Natural killer cell (primary cell): ENCODE results near the gene THSD4. TPM values are rescaled to one million over a fixed set of nuclear protein-coding genes. Genes with fewer than 3 reads are reported as not detected.

Source experiments
- ATAC-seq, 3 donors: fragments of 150-1000 bp in 2 of 3; fragments of 200-7000 bp in 1 of 3; cut with Tn5 transposase; 1 replicate in 1 of 3; 2 replicates in 2 of 3; pipeline ENCODE4 v1.10.0; 2021; ENCODE audit warnings: mild to moderate bottlenecking in 2 of 3, moderate library complexity in 2 of 3
- DNase-seq, 2 donors: peaks; one replicate each; pipeline versions ENCODE4 v3.0.0 to v3.0.0-alpha.2; 2013 to 2021; ENCODE audit warnings: mixed read lengths in 1 of 2
- H3K27ac ChIP-seq: one replicate; pipeline ENCODE4 v1.5.1; 2013; ENCODE audit warnings: mild to moderate bottlenecking, low read length
- H3K27me3 ChIP-seq: one replicate; pipeline ENCODE4 v1.6.1; 2013; ENCODE audit warnings: low read length; ENCODE audit not compliant: control insufficient read depth, insufficient read depth
- H3K36me3 ChIP-seq: one replicate; pipeline ENCODE4 v1.6.1; 2013; ENCODE audit warnings: low read length; ENCODE audit not compliant: control insufficient read depth, insufficient read depth
- H3K4me1 ChIP-seq: one replicate; pipeline ENCODE4 v1.6.1; 2013; ENCODE audit warnings: low read length; ENCODE audit not compliant: control insufficient read depth, insufficient read depth
- H3K4me3 ChIP-seq: one replicate; pipeline ENCODE4 v1.5.1; 2013; ENCODE audit warnings: low read length
- H3K9me3 ChIP-seq: one replicate; pipeline ENCODE4 v1.6.1; 2013; ENCODE audit warnings: low read length; ENCODE audit not compliant: control insufficient read depth, insufficient read depth
- H3K27ac Mint-ChIP-seq, 2 donors: one replicate each; pipeline ENCODE4 v1.8.0; 2022; ENCODE audit warnings: mild to moderate bottlenecking in 2 of 2, mixed read lengths in 2 of 2, moderate library complexity in 1 of 2
- H3K27me3 Mint-ChIP-seq, 2 donors: one replicate each; pipeline ENCODE4 v1.8.0; 2022; ENCODE audit warnings: low read depth in 2 of 2, mixed read lengths in 2 of 2
- H3K36me3 Mint-ChIP-seq: one replicate; pipeline ENCODE4 v1.8.0; 2022; ENCODE audit warnings: mixed read lengths
- H3K4me1 Mint-ChIP-seq, 2 donors: one replicate each; pipeline ENCODE4 v1.8.0; 2022; ENCODE audit warnings: mixed read lengths in 2 of 2
- H3K4me3 Mint-ChIP-seq: one replicate; pipeline ENCODE4 v1.8.0; 2022; ENCODE audit warnings: mild to moderate bottlenecking, moderate library complexity, mixed read lengths
- H3K9me3 Mint-ChIP-seq, 2 donors: one replicate each; pipeline ENCODE4 v1.8.0; 2022; ENCODE audit warnings: mixed read lengths in 2 of 2
- WGBS: methylation state at CpG from one replicate; pipeline ENCODE4 v1.1.7; 2013; ENCODE audit warnings: missing lambda C conversion rate; ENCODE audit not compliant: insufficient coverage; 5-methylcytosine and 5-hydroxymethylcytosine counted together
- intact Hi-C: fragments of 100-400 bp; cut with micrococcal nuclease; formaldehyde crosslinking; loops from one replicate; pipeline ENCODE4 v1.14.2; 2022
- total RNA-seq, 4 donors: library from RNA; stranded (reverse); fragments of 120-200 nt in 1 of 4; gene quantifications; one replicate each; pipeline versions ENCODE4 v1.2.3 to v1.2.4, GENCODE V29; 2013 to 2022
- TF ChIP-seq, protein P1 (sequence below): fragments of 200-600 bp; IDR thresholded peaks from one replicate; pipeline ENCODE4 v1.8.0; 2022; ENCODE audit warnings: antibody characterized with exemption

The THSD4 gene
- total RNA-seq, 3 donors from 2014 or later (not counting 1 experiment from before 2014, with no cell fraction given), result not detected

DNA sequence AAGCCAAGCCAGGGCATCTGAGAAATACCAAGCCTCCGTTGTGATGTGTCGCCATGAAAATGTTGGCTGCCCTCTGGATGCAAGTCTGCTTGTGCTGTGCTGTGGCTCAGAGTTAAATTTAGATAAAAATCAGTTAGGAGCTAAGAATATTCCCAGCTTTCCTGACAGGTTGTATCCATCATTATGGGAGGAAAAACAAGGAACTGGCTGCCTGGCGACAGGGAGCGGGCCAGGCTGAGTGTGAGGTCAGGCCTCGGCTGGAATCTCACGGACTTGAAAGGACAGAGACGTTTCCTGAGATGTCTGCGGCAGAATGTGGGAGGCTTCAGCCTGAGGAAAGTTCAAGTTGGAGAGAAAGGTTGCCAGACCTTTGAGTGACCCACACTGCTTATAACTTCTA lies 213.8 kb downstream of the THSD4 start:
- no peak overlapping the region for H3K4me3 ChIP-seq
- Mint-ChIP-seq H3K36me3 (no peaks in the 10 kb centered on the region), H3K4me3 (no peak overlapping the region), H3K4me1 (no peaks in the 10 kb centered on the region), H3K27ac (no peak overlapping the region), H3K27me3 (peaks cover 2 to 8% of the 10 kb centered on the region in 2 donors), H3K9me3 (no peaks in the 10 kb centered on the region)
- no peaks in the 10 kb centered on the region for H3K4me1 ChIP-seq
- DNase-seq, result no peak
- intact Hi-C loops, result no loop called here
- H3K27ac ChIP-seq, result no peak overlapping the region
- TF ChIP-seq, protein P1, sequence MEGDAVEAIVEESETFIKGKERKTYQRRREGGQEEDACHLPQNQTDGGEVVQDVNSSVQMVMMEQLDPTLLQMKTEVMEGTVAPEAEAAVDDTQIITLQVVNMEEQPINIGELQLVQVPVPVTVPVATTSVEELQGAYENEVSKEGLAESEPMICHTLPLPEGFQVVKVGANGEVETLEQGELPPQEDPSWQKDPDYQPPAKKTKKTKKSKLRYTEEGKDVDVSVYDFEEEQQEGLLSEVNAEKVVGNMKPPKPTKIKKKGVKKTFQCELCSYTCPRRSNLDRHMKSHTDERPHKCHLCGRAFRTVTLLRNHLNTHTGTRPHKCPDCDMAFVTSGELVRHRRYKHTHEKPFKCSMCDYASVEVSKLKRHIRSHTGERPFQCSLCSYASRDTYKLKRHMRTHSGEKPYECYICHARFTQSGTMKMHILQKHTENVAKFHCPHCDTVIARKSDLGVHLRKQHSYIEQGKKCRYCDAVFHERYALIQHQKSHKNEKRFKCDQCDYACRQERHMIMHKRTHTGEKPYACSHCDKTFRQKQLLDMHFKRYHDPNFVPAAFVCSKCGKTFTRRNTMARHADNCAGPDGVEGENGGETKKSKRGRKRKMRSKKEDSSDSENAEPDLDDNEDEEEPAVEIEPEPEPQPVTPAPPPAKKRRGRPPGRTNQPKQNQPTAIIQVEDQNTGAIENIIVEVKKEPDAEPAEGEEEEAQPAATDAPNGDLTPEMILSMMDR, result no peak
- no peaks in the 10 kb centered on the region for H3K9me3 ChIP-seq
- H3K27me3 ChIP-seq, result no peaks in the 10 kb centered on the region
- ATAC-seq, result no peak
- WGBS, result 90% methylated on average over 8 of the region's 8 CpGs
- no peaks in the 10 kb centered on the region for H3K36me3 ChIP-seq

DNA sequence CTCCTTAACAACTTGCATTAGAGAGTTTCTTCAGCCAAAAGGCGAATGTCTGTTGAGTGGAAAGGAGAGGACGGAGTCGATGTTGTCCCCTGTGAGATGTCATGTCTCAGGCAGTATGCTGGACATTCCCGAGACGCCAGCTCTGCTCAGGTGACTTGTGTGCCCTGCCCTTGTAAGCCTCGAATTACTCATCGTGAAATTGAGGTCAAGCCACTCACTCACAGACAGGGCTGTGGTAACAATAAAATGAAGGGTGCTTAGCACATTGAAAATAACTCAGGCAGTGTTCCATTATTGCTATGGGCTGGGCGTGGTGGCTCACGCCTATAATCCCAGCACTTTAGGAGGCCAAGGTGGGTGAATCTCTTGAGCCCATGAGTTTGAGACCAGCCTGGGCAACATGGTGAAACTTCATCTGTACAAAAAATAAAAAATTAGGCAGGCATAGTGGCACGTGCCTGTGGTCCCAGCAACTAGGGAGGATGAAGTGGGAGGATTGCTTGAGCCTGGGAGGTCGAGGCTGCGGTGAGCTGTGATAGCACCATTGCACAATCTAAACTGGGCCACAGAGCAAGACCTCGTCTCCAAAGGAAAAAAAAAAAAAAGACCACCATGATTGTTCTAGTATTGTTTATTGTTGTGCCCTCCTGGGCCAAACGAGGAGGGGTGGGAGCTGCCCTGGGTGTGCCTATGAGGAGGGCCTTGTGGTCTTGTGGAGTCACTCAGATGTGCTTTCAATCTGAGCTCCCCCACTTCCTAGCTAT lies 214.4 kb downstream of the THSD4 start:
- Histone ChIP-seq H3K27ac (no peak overlapping the region), H3K9me3 (no peaks in the 10 kb centered on the region), H3K27me3 (no peaks in the 10 kb centered on the region), H3K4me1 (no peaks in the 10 kb centered on the region), H3K36me3 (no peaks in the 10 kb centered on the region), H3K4me3 (no peak overlapping the region)
- Mint-ChIP-seq H3K4me1 (no peaks in the 10 kb centered on the region), H3K9me3 (no peaks in the 10 kb centered on the region), H3K36me3 (no peaks in the 10 kb centered on the region), H3K27ac (no peak overlapping the region), H3K27me3 (peaks cover 0 to 8% of the 10 kb centered on the region in 2 donors), H3K4me3 (no peak overlapping the region)
- 80% methylated on average over 13 of the region's 14 CpGs for WGBS
- ATAC-seq, result no peak
- TF ChIP-seq, protein P1, result no peak
- DNase-seq, result no peak
- intact Hi-C loops, result loop anchor here (10.0 kb wide), 1 partner anchor 65 kb away; no protein-coding TSS in a partner anchor

DNA sequence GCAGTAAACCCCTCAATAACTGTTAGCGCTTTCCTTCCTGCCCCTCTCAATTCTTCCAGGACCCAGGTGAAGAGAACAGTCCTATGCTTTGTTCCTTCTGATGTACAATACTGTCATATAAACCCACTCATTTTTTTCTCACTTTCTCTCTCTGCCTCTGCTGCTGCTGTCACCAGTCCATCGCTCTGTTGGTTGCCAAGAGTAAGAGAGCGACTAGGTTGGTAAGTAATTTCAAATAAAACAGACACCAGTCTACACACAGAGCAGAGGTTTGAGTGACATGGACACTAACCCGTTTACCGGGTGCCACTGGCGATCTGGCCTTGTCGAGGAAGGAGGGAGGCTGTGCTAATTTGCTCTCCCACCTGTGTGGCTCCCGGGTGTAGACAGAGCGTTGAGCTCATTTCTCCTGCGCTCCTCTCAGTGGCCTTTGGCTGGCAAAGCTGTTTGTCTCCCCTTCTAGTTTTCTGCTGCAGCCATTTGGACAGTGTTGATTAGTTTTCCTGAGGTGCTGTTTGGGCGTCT lies 215.4 kb downstream of the THSD4 start:
- 85% methylated on average over 9 of the region's 11 CpGs for WGBS
- H3K36me3 ChIP-seq, result no peaks in the 10 kb centered on the region
- no peaks in the 10 kb centered on the region for H3K4me1 ChIP-seq
- Mint-ChIP-seq H3K27me3 (peaks cover 0 to 8% of the 10 kb centered on the region in 2 donors), H3K27ac (no peak overlapping the region), H3K9me3 (no peaks in the 10 kb centered on the region), H3K4me1 (no peaks in the 10 kb centered on the region), H3K36me3 (no peaks in the 10 kb centered on the region), H3K4me3 (no peak overlapping the region)
- ATAC-seq (no peak), DNase-seq (no peak)
- no peaks in the 10 kb centered on the region for H3K27me3 ChIP-seq
- TF ChIP-seq, protein P1, result no peak
- H3K4me3 ChIP-seq, result no peak overlapping the region
- H3K27ac ChIP-seq, result no peak overlapping the region
- H3K9me3 ChIP-seq, result no peaks in the 10 kb centered on the region
- intact Hi-C loops, result loop anchor here (10.0 kb wide), 1 partner anchor 64 kb away; no protein-coding TSS in a partner anchor
